Sigmoid colon (tissue), 4 donors: ENCODE results near the gene SAMD14.

Source experiments
- EP300 ChIP-seq, 4 donors: sonication (generic); formaldehyde crosslinking; IDR thresholded peaks; one replicate each; pipeline ENCODE4 v1.6.1; 2017; ENCODE audit warnings: antibody characterized with exemption in 4 of 4
- POLR2AphosphoS5 ChIP-seq, 4 donors: sonication (generic); formaldehyde crosslinking; IDR thresholded peaks; one replicate each; pipeline ENCODE4 v1.6.1; 2017; ENCODE audit warnings: antibody characterized with exemption in 4 of 4
- TF ChIP-seq, protein P1 (sequence below), 4 experiments: fragments of 450-650 bp in 3 of 4; fragments of 200-600 bp in 1 of 4; IDR thresholded peaks; one replicate each; pipeline ENCODE4 v1.5.1; 2016 to 2019; ENCODE audit warnings: antibody characterized with exemption in 4 of 4, mild to moderate bottlenecking in 3 of 4, moderate library complexity in 2 of 4

DNA sequence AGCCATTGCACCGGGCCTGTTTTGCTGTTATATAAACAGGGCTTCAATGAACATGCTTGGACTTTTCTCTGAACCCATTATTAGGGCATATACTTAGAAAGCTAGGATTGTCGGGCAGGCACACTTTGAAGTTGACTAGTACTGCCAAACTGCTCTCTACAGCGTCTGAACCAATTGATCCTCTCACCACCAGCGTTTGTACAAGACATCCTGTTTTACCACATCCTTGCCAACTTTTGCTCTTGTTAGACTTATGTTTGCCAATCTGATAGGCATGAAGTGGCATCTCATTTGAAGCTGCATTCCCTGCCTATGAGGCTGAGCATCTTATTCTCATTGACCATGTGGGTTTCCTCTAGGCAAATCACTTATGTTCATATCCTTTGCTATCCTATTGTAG lies 27.9 kb upstream of the SAMD14 start:
- TF ChIP-seq, protein P1, sequence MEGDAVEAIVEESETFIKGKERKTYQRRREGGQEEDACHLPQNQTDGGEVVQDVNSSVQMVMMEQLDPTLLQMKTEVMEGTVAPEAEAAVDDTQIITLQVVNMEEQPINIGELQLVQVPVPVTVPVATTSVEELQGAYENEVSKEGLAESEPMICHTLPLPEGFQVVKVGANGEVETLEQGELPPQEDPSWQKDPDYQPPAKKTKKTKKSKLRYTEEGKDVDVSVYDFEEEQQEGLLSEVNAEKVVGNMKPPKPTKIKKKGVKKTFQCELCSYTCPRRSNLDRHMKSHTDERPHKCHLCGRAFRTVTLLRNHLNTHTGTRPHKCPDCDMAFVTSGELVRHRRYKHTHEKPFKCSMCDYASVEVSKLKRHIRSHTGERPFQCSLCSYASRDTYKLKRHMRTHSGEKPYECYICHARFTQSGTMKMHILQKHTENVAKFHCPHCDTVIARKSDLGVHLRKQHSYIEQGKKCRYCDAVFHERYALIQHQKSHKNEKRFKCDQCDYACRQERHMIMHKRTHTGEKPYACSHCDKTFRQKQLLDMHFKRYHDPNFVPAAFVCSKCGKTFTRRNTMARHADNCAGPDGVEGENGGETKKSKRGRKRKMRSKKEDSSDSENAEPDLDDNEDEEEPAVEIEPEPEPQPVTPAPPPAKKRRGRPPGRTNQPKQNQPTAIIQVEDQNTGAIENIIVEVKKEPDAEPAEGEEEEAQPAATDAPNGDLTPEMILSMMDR (IDR thresholded peaks at IDR 0.05) = no peak
- TF ChIP-seq POLR2AphosphoS5 (IDR thresholded peaks at IDR 0.05) = no peak
- TF ChIP-seq EP300 (IDR thresholded peaks at IDR 0.05) = no peak
